Glutamatergic neuron (in vitro differentiated cells): ENCODE results near the gene DNAJC27. TPM values are rescaled to one million over a fixed set of nuclear protein-coding genes. Genes with fewer than 3 reads are reported as not detected.
"Not testable (repeated sequence)": the region's sequence is repeated elsewhere in the genome, so short reads cannot be mapped to it uniquely, and the experiment has no call there.

Experiments used
- DNase-seq: peaks from one replicate; pipeline ENCODE4 v3.0.0; 2022
- H3K27ac Mint-ChIP-seq: one replicate; pipeline ENCODE4 v1.8.0; 2020; ENCODE audit warnings: mild to moderate bottlenecking, mixed read lengths, inconsistent platforms; ENCODE audit not compliant: unreplicated experiment
- H3K27me3 Mint-ChIP-seq: one replicate; pipeline ENCODE4 v1.8.0; 2020; ENCODE audit warnings: mild to moderate bottlenecking, moderate library complexity, mixed read lengths, inconsistent platforms; ENCODE audit not compliant: unreplicated experiment
- H3K36me3 Mint-ChIP-seq: one replicate; pipeline ENCODE4 v1.8.0; 2020; ENCODE audit warnings: mild to moderate bottlenecking, mixed read lengths, inconsistent platforms; ENCODE audit not compliant: unreplicated experiment
- H3K4me1 Mint-ChIP-seq: one replicate; pipeline ENCODE4 v1.8.0; 2020; ENCODE audit warnings: mild to moderate bottlenecking, low read depth, mixed read lengths, inconsistent platforms; ENCODE audit not compliant: unreplicated experiment
- H3K4me3 Mint-ChIP-seq: one replicate; pipeline ENCODE4 v1.8.0; 2020; ENCODE audit warnings: mild to moderate bottlenecking, mixed read lengths, inconsistent platforms; ENCODE audit not compliant: unreplicated experiment
- H3K9me3 Mint-ChIP-seq: one replicate; pipeline ENCODE4 v1.8.0; 2020; ENCODE audit warnings: mild to moderate bottlenecking, moderate library complexity, mixed read lengths, inconsistent platforms; ENCODE audit not compliant: unreplicated experiment
- CTCF ChIP-seq: fragments of 200-600 bp; sonication (generic); IDR thresholded peaks from one replicate; pipeline ENCODE4 v1.5.0; 2021; ENCODE audit not compliant: partially characterized antibody, unreplicated experiment
- long read RNA-seq: library from polyadenylated mRNA; unstranded; transcript quantifications from one replicate; pipeline ENCODE4 v2.0.0, GENCODE V29; 2020; ENCODE audit not compliant: unreplicated experiment
- total RNA-seq: library from RNA; stranded (reverse); fragmentation: NEBNext Ultra II Directional; extraction: Animal tissue kit (Norgen Biotek cat#: 25700); gene quantifications from one replicate; pipeline ENCODE4 v1.2.1, GENCODE V29; 2021; ENCODE audit not compliant: unreplicated experiment

The DNAJC27 gene
- total RNA-seq: 17.9 TPM
- long read RNA-seq, partial matches to known transcripts: 1 of 4 reads
- long read RNA-seq, other reads (novel, unspliced or antisense): 2 of 4 reads

- no peak for TF ChIP-seq CTCF
- H3K4me3 Mint-ChIP-seq: peak within 1 kb of the TSS; percentile 99
- no peaks in the 10 kb centered on the region for H3K36me3 Mint-ChIP-seq
- peak within 1 kb of the TSS; percentile 100 for H3K27ac Mint-ChIP-seq
- H3K4me1 Mint-ChIP-seq: peaks cover 5% of the 10 kb centered on the region
- DNase-seq: peak; percentile 99
- H3K27me3 Mint-ChIP-seq: peaks cover 13% of the 10 kb centered on the region
- peaks cover 9% of the 10 kb centered on the region for H3K9me3 Mint-ChIP-seq
Measured at GRCh38 chr2:24971536-24972314, at the start of gene DNAJC27. Gene DNAJC27, minus strand, starts transcription at chr2:24971955. Its CDS starts 51 bp downstream, at chr2:24971904.

- Mint-ChIP-seq H3K36me3 (no peaks in the 10 kb centered on the region), H3K4me3 (no peak overlapping the region), H3K9me3 (no peaks in the 10 kb centered on the region), H3K27me3 (peaks cover 3% of the 10 kb centered on the region), H3K4me1 (no peaks in the 10 kb centered on the region), H3K27ac (no peak overlapping the region)
- no peak for DNase-seq
- TF ChIP-seq CTCF: no peak
Measured at GRCh38 chr2:25018681-25019080, 46.9 kb upstream of the DNAJC27 start.

GRCh38 chr2:25014631-25015030 lies 42.9 kb upstream of the DNAJC27 start:
- no peak for TF ChIP-seq CTCF
- H3K27me3 Mint-ChIP-seq: no peaks in the 10 kb centered on the region
- no peaks in the 10 kb centered on the region for H3K9me3 Mint-ChIP-seq
- H3K4me3 Mint-ChIP-seq: no peak overlapping the region
- no peaks in the 10 kb centered on the region for H3K36me3 Mint-ChIP-seq
- peaks cover 5% of the 10 kb centered on the region for H3K4me1 Mint-ChIP-seq
- no peak for DNase-seq
- no peak overlapping the region for H3K27ac Mint-ChIP-seq

- not testable (repeated sequence) for H3K4me1 Mint-ChIP-seq, H3K27ac Mint-ChIP-seq, H3K36me3 Mint-ChIP-seq, H3K27me3 Mint-ChIP-seq, DNase-seq, H3K4me3 Mint-ChIP-seq, H3K9me3 Mint-ChIP-seq
Measured at GRCh38 chr2:25011342-25011741, 39.6 kb upstream of the DNAJC27 start.

GRCh38 chr2:25009954-25010353 lies 38.2 kb upstream of the DNAJC27 start:
- DNase-seq: no peak
- H3K4me3 Mint-ChIP-seq: no peak overlapping the region
- no peaks in the 10 kb centered on the region for H3K27me3 Mint-ChIP-seq
- H3K27ac Mint-ChIP-seq: no peak overlapping the region
- H3K36me3 Mint-ChIP-seq: no peaks in the 10 kb centered on the region
- no peak for TF ChIP-seq CTCF
- no peaks in the 10 kb centered on the region for H3K9me3 Mint-ChIP-seq
- H3K4me1 Mint-ChIP-seq: peaks cover 5% of the 10 kb centered on the region
